H4 (cell line): ENCODE measurements around the gene PLA2G4A. TPM values are rescaled to one million over a fixed set of nuclear protein-coding genes. Genes with fewer than 3 reads are reported as not detected.

Source experiments
- DNase-seq: peaks from one replicate; pipeline ENCODE4 v3.0.0-alpha.2; 2015; ENCODE audit warnings: low spot score
- total RNA-seq: library from RNA; depleted of rRNA; stranded (reverse); fragments of >200 nt; shearing (Covaris generic); gene quantifications from 2 replicates; pipeline ENCODE4 v1.2.3, GENCODE V29; 2014

The PLA2G4A gene
- total RNA-seq, 1 experiment from 2014 or later: 24.2 TPM

DNA sequence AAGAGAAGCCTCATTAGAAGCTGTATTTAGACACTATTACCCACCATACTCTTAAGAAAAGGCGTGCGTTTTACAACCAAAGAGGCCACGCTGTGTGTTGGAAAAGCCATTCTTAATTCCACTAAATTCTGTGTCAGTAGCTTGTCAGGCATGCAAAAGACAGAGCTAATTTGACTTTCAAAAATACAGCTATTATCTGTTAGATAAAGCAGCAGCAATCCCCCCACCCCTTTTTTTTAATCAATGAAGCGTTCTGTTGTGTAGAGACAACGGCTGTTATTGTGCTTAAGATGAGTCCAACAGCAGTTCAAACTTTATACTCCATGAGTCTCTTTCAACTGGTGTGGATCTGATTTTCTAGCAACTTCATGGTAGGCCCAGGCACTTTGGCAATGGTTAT, 43.5 kb downstream of the PLA2G4A start:
- DNase-seq: no peak

GRCh38 chr1:186873687-186874086, 44.9 kb downstream of the PLA2G4A start:
- DNase-seq: no peak

DNA sequence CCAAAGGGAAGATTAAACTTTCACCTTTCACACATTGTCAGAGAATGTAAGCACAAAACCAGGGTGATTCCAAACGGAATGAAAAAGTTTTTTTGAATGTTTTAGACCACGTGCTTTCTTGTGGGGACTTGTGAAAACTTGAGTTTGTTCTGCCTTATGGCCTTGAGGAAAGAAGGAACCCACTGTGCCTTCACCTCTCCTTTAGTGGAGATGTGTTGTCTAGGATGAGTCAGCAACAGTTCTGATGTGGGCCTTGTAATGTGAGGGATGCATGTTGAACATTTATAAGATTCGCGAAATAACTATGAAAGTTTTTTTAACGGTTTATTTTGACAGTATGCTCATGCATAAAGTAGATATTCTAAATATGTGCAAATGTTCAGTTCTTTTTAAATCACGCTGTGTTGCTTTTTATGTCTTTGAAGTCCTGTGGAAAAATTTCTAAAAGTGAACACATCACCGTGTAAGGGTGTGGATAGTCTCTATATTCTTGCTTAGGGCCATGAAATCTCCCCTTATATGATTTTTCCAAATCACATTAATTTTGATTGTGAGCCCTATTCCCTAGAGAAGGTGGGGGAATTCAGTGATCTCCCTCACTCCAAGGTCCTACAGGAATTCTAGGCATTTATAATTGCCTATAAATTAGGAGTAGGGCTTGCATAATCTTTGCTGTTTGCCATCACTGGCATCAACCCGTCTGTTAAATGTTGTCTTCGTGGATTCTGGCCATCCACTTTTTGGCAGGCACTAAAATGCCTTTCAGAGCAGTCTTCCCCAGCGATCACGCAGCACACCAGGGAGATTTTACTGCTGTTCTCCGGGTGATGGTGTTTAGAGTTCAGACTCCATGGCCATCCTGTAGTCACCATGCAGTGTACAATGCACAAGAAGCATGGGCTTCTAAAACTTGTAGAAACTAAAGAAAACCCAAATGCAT, 47.4 kb downstream of the PLA2G4A start:
- DNase-seq: no peak

- DNase-seq: no peak
Measured at GRCh38 chr1:186878356-186878755, 49.6 kb downstream of the PLA2G4A start.

- no peak for DNase-seq
Measured at GRCh38 chr1:186880982-186881381, 52.2 kb downstream of the PLA2G4A start.

DNA sequence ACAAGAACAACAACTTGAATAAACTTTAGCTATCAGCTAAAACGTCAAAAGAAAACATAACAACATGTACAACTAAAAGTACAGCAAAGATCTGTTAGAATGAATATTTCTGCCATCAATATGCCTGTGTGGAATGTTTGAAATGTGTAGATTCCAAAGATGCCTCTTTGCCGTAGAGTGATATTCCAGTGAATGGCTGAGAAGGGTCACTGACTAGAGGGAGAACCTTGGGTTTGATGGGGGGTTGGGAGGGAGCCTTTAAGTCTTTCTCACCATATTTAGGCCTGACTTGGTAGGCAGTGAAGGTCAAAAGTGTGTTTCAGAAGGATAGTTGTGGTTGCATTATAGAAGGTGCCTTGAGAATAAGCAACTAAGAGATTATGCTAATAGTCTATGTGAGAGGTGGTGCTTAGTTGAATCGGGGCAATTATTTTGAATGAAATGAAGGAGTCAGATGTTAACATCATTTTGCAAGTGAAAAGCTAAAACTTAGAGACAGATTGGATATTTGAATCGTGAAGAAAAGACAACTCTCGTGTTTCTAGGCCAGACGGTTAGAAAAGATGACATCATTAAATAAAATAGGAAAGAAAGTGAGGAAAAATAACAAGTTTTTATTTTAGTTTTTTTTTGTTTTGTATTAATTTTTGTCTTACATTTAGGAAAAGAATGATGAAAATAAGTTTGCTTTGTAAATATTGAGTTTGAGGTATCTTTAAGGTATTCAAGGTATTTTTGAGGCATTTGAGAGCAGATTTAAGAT, 53.8 kb downstream of the PLA2G4A start:
- DNase-seq: no peak

GRCh38 chr1:186884251-186884650, 55.5 kb downstream of the PLA2G4A start:
- DNase-seq: no peak

DNA sequence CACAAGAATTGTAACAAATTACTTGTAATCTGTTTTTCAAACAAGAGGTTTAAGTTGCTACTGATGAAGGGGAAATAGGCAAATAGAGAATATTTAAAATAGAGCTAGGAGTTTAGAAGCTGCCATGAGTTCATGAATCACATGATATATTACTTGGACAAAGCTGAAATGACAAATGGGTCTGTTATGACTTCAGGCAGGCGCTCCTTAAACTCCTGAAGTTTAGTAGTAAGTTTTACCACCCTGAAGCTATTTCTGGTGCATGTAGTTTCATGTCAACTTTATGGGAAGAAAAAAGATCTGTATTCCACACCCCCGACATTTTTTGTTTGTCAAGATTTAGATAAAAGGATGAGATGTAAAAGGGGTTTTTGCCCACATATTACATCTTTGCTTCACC, 58.5 kb downstream of the PLA2G4A start:
- DNase-seq: no peak

DNA sequence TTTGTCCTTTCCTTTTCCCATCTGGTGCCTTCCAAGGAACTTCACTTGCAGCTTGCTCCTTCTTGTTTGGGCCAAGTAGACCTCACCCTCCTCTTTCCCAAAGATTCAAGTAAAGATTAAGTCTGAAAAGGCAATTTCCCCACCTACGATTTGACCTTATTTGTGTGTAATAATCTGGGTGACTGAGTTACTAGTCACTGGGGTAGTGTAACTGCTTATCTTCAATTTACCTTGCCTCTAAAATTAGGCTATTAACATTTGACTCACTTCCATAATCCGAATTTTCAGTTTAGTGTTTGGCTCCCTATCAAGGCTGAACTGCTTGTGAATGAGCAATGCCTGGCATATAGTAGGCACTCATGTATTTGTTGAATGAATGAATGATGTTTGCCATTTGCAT, 59.6 kb downstream of the PLA2G4A start:
- no peak for DNase-seq

DNA sequence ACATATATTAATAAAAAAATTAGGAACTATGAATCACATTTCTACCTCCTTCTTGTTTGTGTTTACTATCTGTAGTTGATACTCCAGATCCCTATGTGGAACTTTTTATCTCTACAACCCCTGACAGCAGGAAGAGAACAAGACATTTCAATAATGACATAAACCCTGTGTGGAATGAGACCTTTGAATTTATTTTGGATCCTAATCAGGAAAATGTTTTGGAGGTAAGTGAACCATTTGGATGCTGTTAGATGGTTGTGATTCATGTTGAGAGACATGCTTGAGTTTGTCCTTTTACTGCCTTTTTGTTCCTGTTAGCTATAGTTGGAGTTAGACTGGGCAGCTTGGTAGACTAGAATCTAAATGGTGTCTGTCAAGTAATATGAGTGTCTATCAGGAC, 64.2 kb downstream of the PLA2G4A start:
- no peak for DNase-seq

DNA sequence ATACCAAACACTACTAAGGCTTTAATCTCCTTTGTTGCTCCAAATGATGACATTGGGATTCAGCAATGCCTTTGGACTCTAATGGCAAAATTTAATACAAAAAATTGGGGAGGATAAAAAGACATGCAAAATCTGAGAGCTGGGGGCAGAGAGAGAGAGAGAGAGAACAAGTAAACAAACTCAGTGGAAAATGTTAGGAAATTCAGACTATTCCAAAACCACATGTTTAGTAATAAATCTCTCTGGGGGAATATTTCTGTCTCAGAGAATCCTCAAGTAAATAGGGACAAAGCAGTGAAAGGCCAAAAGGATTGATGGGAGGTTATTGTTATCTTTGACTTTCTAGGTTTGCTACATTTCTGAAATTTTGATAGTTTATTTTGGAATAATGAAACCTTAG, 65.7 kb downstream of the PLA2G4A start:
- DNase-seq: no peak

- no peak for DNase-seq
Measured at GRCh38 chr1:186896211-186896610, 67.5 kb downstream of the PLA2G4A start.

- no peak for DNase-seq
Measured at GRCh38 chr1:186897008-186897407, 68.3 kb downstream of the PLA2G4A start.

GRCh38 chr1:186899577-186899976, 70.8 kb downstream of the PLA2G4A start:
- no peak for DNase-seq

- DNase-seq: no peak
Measured at GRCh38 chr1:186899977-186900376, 71.2 kb downstream of the PLA2G4A start.

DNA sequence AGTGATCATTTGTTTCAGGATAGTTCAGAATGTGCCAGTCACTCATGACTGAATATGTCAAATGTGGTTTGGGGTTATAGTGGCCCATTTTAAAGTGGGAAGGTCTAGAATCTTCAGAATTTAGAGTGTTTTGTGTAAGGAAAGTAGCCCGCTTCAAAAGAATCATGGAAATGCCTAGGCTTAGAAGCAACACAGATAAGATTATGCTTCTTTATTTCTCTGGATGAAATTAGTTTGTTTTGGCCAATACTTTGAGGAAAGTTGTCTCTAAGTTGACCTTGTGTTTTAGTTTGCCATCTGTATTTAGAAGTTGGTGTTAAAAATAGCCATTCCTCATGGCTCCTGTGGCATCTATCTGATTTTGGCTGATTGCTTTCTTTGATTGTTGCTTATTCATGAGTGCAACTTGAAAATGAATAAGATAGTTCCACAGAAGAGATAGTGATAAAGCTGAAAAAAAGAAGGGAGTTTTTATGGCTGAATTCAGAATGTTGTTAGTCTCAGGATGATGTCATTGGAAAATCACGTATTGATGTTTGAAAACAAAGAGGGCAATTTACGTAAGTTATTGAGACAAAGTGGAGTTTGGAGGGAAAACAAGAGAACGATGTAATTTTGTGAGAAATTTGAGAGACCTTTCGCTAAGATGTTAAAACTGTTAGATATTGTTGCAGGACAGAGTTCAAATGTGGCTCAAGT, 71.9 kb downstream of the PLA2G4A start:
- no peak for DNase-seq

DNA sequence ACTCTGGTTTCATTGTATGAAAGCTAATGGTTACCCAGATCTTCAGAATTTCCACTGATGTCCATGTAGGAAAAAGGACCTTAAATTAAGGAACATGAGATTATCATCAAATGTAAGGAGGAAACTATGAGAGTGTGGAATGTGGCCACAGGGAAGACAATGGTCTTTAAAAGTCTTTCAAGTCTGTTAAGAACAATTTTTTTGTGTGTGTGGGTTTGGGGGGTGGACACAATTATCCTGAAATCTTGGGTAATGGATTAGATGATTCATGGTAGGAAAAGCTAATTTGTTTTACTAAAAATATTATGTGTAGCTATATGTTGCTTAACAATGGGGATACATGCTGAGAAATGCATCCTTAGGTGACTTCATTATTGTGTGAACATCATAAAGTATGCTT, 72.9 kb downstream of the PLA2G4A start:
- no peak for DNase-seq

GRCh38 chr1:186903374-186904136, 74.8 kb downstream of the PLA2G4A start:
- DNase-seq: no peak

- DNase-seq: no peak
Measured at GRCh38 chr1:186904361-186904760, 75.6 kb downstream of the PLA2G4A start.

DNA sequence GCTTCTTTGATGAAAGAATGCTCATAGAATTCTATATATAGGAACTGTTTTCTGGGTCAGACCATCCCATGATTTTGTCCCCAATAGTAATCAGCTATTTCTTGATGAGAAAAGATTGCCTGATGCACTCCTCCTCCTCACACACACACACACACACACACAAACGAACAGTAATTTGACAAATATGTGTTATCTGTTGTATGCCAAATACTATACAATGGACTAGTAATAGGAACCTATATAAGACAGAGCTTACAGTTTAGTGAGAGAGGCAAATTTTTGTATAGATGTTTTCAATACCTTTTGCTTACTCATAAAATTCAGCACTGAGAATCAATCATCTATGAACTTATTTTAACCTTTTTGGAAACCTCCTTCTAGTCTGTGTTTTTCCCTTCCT, 76.8 kb downstream of the PLA2G4A start:
- DNase-seq: no peak

DNA sequence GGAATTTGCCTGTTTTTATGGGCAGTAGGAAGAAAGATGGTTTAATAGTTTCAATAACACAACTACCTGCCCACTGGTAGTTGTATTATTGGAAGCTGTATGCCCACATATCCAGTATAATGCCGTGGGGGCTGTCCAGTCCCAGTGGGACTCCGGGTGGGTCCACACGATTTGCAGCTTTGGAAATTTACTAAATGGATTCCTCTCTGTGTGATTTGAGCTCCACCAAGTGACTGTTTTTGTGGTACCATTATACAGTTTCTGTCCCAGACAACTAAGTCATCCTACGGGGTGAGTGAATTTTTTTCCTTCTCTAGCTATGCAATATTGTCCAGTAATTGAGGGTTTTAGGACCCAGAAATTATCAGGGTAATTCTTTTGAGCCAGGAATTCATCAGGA, 86.8 kb downstream of the PLA2G4A start:
- DNase-seq: no peak
